Measurements from ENCODE around the gene TRPC6.

- no peak for TF ChIP-seq POLR2A (IDR thresholded peaks at IDR 0.05)
- TF ChIP-seq CTCF (IDR thresholded peaks at IDR 0.05) = no peak
Measured at GRCh38 chr11:101438126-101438525, 145.7 kb downstream of the TRPC6 start.
